Measurements from ENCODE around the gene OLIG3. TPM values are rescaled to one million over a fixed set of nuclear protein-coding genes. Genes with fewer than 3 reads are reported as not detected.

Gene OLIG3
- total RNA-seq, 1 donor from 2014 or later, result not detected

DNA sequence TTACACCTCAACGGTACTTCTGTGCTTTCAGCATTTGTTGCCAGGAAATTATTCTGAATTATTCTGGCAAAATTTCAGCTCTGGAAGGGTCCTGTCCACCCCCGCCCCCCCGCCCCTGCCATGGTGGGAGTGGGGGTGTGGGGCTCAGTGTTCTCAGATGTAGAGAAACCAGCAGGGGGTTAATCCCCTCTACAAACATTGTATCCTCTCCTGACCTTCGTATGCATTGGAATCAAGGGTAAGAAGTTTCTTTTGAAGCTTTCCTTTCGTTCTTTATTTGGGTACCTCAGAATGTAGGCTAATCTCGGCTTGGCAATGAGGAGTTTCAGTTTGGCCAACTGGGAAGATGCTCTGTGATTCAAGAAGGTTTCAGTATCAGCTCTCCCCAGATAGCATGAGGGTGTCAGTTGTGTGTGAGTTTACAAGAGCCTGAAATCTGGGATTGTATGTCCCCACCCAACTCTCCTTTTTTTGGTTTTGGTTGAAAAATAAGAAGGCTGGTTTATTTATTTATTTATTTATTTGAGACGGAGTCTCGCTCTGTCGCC is 25.5 kb upstream of the OLIG3 start:
- Histone ChIP-seq H3K4me3 (ENCODE audit: low read depth, low read length) (no peak overlapping the region), H3K36me3 (ENCODE audit: control insufficient read depth, insufficient read depth, low read length) (no peaks in the 10 kb centered on the region), H3K27me3 (ENCODE audit: control insufficient read depth, insufficient read depth, low read length) (peaks cover 18% of the 10 kb centered on the region)
- TF ChIP-seq, protein P1, sequence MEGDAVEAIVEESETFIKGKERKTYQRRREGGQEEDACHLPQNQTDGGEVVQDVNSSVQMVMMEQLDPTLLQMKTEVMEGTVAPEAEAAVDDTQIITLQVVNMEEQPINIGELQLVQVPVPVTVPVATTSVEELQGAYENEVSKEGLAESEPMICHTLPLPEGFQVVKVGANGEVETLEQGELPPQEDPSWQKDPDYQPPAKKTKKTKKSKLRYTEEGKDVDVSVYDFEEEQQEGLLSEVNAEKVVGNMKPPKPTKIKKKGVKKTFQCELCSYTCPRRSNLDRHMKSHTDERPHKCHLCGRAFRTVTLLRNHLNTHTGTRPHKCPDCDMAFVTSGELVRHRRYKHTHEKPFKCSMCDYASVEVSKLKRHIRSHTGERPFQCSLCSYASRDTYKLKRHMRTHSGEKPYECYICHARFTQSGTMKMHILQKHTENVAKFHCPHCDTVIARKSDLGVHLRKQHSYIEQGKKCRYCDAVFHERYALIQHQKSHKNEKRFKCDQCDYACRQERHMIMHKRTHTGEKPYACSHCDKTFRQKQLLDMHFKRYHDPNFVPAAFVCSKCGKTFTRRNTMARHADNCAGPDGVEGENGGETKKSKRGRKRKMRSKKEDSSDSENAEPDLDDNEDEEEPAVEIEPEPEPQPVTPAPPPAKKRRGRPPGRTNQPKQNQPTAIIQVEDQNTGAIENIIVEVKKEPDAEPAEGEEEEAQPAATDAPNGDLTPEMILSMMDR (IDR thresholded peaks at IDR 0.05; ENCODE audit: insufficient read depth, low read length, severe bottlenecking), result no peak
- FAIRE-seq, result no peak
- no peak for DNase-seq (ENCODE audit: low read depth)

DNA sequence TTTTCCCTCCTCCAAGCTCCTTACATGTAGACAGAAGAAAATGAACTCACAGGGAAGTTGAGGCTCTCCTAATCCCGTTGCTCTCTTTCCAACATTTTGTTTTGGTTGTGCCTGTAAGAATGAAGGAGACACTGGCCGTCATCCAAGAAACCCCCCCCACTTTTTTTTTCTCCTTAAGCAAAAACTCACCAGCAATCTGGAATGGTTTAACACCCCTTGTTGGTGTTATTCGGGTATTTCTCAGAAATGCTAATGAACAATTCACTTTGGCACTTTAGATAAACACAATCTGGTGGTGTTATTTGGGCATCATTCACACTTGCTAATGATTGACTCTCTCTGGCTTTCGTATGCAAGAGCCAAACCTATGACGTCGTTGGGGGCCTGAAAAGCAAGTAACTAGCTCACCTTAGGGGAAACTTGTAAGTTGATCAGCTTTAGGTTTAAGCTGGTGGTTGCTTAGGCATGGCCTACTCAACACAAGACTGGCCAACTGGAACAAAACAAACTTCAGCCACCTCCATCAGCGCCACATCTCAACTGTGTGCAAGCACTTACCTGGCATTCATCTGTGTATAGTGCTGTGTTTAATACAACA is 24.3 kb upstream of the OLIG3 start:
- no peak overlapping the region for H3K4me3 ChIP-seq (ENCODE audit: low read depth, low read length)
- no peaks in the 10 kb centered on the region for H3K36me3 ChIP-seq (ENCODE audit: control insufficient read depth, insufficient read depth, low read length)
- H3K27me3 ChIP-seq (ENCODE audit: control insufficient read depth, insufficient read depth, low read length), result peaks cover 21% of the 10 kb centered on the region
- TF ChIP-seq, protein P1 (IDR thresholded peaks at IDR 0.05; ENCODE audit: insufficient read depth, low read length, severe bottlenecking), result no peak
- no peak for DNase-seq (ENCODE audit: low read depth)
- FAIRE-seq, result no peak

DNA sequence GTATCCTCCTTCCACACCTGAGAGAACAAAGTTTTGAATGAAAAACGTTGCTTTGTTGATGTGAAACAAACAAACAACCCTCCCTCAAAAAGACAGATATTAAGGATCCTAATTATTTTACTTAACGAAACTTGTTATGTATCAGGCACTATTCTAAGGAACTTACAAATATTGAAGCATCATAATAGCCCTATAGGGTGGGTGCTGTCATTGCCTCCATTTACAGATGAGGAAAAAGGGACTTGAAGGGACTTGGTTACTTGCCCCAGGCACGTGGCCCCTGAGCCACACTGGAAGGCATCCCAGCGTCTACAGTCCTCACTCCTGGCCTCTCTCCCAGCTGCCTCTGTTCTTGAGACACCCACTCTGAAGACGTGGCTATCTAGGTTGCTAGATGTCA is 20.2 kb upstream of the OLIG3 start:
- TF ChIP-seq, protein P1 (IDR thresholded peaks at IDR 0.05; ENCODE audit: insufficient read depth, low read length, severe bottlenecking), result no peak
- Histone ChIP-seq H3K4me3 (ENCODE audit: low read depth, low read length) (no peak overlapping the region), H3K36me3 (ENCODE audit: control insufficient read depth, insufficient read depth, low read length) (no peaks in the 10 kb centered on the region), H3K27me3 (ENCODE audit: control insufficient read depth, insufficient read depth, low read length) (peaks cover 30% of the 10 kb centered on the region)
- FAIRE-seq (no peak), DNase-seq (ENCODE audit: low read depth) (no peak)

DNA sequence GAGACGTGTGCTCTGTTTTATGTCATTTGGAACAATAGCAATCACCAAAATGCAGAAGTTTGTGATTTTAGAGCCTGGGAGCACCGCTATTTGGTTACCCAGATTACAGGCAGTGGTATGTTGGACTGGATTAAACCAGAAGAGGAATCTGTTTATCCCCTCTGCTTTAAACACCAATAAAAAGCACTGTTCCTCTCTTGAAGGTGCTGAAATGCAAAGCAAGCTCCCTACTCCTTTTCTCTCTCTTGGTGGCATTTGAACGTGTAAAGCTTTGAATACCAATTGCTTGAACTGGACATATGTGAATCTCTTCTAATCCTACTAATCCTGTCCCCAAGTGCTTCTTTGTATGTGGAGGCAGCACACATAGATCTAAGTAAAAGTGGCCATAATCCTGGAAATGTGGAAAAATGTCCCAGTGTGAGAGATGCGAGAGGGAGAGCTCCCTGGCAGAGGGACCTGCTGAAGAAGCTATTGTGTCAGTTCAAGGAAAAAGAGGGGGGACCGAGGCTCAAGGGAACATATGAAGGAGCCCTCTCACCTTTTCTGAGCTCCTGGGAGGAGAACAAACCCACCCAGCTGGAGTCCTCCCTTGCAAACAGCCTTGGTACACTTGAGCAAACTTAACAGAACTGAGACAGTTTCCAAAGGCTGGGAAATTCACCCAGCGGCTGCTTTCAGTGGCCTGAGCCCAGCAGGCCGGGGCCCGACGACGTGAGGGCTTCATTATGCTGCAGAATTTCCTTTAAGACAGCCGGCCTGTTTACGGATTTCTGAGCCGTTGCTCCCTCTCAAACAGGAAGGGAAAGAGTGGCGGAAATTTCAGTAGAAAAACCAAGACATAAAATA is 18.8 kb upstream of the OLIG3 start:
- no peak overlapping the region for H3K4me3 ChIP-seq (ENCODE audit: low read depth, low read length)
- FAIRE-seq, result no peak
- TF ChIP-seq, protein P1 (IDR thresholded peaks at IDR 0.05; ENCODE audit: insufficient read depth, low read length, severe bottlenecking), result no peak
- H3K36me3 ChIP-seq (ENCODE audit: control insufficient read depth, insufficient read depth, low read length), result no peaks in the 10 kb centered on the region
- H3K27me3 ChIP-seq (ENCODE audit: control insufficient read depth, insufficient read depth, low read length), result peaks cover 25% of the 10 kb centered on the region
- no peak for DNase-seq (ENCODE audit: low read depth)

DNA sequence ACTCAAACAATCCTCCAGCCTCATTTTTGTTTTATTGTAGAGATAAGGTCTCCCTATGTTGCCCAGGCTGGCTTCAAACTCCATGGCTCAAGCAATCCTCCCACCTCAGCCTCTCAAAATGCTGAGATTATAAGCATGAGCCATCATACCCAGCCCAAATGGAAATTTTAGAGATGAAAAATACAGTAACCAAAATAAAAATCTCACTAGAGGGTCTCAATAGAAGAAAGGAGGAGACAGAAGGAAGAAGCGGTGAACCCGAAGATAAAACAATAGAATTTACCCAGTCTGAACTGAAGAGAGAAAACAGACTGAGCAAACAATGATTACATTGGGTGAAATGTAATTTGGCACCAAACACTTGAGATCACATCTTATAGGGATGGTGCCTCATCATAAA is 16.7 kb upstream of the OLIG3 start:
- TF ChIP-seq, protein P1 (IDR thresholded peaks at IDR 0.05; ENCODE audit: insufficient read depth, low read length, severe bottlenecking), result no peak
- DNase-seq (ENCODE audit: low read depth), result no peak
- Histone ChIP-seq H3K36me3 (ENCODE audit: control insufficient read depth, insufficient read depth, low read length) (no peaks in the 10 kb centered on the region), H3K27me3 (ENCODE audit: control insufficient read depth, insufficient read depth, low read length) (peaks cover 21% of the 10 kb centered on the region), H3K4me3 (ENCODE audit: low read depth, low read length) (no peak overlapping the region)
- FAIRE-seq, result no peak
